ENCODE data around the gene ARMCX1.
"Not testable (repeated sequence)": the region's sequence is repeated elsewhere in the genome, so short reads cannot be mapped to it uniquely, and the experiment has no call there.

ARMCX1 gene

DNA sequence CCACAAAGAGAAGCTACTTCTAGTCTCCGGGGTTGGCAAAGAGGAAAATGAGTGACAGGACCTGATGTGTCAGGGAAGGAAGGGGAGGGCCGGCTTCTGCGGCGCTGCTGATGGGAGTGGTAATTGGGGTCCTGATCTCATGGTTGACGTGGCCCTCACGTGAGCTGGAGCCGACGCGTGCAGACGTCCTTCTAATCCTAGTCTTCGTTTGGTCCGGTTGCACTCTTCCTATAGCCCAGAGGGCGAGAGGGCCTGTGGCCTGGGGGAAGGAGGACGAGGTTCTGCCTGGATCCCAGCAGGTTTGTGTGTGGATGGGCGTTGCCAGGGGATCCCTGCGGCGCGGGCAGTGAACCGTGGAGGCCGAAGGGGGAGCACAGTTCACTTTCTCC is at the start of gene ARMCX1:
ARMCX1 (plus strand) TSS at position 186 of the 389 bp plus-strand sequence. CDS start 2,384 bp downstream, outside the sequence.
- DNase-seq, result no peak

GRCh38 chrX:101502929-101503328 is 47.4 kb upstream of the ARMCX1 start:
- DNase-seq, result not testable (repeated sequence)

DNA sequence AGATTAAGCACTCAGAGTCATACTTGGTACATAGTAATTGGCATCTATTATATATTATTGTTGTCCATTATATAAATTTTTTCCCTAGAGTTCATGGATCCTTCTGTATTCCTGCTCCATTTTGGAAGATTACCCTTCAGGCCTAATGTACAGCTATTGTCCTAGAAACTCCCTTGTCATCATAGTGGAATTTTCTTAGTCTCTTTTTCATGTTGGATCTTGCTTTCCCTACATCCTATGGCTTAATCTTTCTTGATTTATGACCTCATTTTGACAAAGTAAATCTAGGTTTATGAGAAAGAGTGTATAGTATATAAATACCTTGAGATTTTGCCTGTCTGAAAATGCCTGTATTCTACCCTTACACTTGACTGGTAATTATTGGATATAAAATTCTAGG is 43.0 kb upstream of the ARMCX1 start:
- no peak for DNase-seq

DNA sequence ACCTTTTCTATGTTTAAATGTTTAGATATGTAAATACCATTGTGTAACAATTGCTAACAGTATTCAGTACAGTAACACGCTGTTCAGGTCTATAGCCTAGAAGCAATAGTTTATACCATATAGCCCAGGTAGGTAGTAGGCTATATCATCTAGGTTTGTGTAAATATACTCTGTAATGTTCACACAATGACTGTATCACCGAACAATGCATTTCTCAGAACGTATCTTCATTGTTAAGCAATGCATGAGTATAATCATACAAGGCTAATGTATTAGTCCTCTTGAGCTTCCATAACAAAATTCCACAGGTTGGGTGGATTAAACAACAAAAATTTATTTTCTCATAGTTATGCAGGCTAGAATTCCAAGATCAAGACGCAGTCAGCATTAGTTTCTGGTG is 42.4 kb upstream of the ARMCX1 start:
- no peak for DNase-seq

DNA sequence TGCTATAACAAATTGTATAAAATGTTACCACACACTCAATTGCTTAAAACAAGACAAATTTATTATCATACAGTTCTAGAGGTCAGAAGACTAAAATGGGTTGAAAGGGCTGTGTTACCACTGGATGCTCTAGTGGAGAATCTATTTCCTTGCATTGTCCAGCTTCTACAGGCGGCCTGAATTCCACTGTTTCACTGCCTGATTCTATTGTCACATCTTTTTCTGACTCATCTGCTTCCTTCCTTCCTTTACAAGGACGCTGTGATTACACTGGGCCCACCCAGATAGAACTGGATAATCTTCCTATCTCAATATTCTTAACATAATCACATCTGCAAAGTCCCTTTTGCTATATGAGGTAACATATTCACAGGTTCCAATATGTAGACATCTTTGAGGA is 19.4 kb upstream of the ARMCX1 start:
- no peak for DNase-seq

GRCh38 chrX:101539116-101539515 is 11.2 kb upstream of the ARMCX1 start:
- no peak for DNase-seq

- no peak for DNase-seq
Observed at GRCh38 chrX:101550751-101551379, 518 bp downstream of the ARMCX1 start.

DNA sequence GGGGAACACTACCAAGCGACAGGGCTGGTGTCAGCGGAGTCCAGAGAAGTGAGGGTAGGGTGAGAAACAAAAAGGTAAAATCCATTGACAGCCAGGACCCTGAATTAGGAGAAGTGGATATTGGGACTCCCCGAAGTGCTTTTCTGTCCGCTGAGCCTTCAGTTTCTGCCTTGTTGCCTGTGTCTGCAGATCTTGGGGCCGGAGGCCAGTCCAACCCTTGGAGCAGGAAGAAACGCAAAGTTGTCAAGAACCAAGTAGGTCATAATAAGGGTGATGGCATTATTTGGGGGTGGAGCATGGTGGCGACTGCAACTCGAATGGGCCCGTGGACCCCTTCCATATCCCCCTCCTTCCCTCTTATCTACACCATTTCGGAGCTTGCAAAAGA is 1.0 kb downstream of the ARMCX1 start:
- DNase-seq, result no peak

- no peak for DNase-seq
Observed at GRCh38 chrX:101552714-101553113, 2.4 kb downstream of the ARMCX1 start.

DNA sequence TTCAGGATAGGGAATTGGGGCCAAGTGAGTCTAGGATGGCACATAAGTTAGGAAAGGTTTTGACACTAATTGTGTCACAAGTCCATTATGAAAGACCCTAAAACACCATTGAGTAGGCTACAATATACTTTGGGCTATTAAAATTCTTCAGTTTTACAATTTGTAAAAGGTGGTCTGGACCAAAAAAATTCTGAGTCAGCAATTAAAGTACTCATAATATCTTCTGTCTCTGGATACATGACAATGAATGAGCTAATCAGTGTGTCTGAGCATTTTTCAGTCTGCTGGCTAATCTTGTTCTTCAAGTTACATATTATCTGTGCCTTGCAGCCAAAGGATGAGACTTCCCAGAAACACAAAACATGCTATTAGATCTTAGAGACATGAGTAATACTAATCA is 14.3 kb downstream of the ARMCX1 start:
- no peak for DNase-seq

DNA sequence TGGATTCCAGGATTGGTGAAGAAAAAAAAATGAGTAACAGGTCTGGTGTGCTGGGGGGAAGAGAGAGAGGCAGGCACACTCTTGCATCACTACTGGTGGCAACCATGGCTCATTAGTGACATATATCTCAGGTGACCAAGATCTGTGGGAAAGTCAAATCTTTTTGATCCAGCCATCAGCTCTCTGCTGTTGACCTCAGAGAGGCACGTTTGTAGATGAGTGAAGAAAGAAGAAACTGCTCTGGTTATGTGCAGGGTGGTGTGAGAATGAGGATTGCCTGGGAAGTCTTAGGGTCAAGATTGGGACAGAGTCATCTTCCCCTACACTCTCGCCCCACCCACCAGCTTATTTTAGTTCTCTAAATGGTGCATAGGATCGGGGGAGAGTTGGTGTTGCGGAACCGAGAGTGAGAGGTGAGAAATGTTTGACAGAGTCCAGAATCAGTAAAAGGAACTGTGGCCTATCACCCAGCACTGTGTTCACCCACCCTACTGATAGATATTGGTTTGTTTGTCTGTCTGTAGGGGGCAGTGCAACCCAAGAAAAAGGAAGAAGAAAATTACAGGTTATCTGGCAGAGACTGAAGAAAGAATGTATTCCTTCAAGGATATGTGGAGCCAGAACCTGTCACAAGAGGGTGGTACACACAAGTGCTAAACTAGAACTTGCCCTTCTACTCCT is 45.5 kb downstream of the ARMCX1 start:
- DNase-seq, result no peak

- not testable (repeated sequence) for DNase-seq
Observed at GRCh38 chrX:101599592-101599991, 49.2 kb downstream of the ARMCX1 start.

DNA sequence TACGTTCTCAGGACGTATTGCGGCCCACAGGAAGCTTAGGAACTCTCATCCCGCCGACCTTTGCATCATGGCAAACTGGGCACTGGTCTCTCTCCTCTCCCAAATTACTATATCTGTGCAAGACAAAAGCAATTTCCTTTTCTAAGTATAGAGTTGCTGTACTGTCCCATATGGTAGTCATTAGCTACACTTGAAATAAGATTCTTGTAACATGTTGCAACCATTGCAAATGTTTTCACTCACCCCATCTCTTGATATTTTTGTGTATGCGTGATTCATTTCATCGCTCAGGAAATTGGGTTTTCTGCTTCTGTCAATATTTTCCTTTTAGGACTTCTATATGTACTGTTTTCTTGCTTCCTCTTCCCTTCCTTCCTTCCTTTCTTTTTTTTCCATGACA is 51.7 kb downstream of the ARMCX1 start:
- DNase-seq, result no peak

All from activated effector memory CD4-positive, alpha-beta T cell treated with anti-CD3 and anti-CD28 coated beads, Interleukin-2, amount 50 U/mL, for 16 hours (primary cell).